Stimulated activated CD4-positive, alpha-beta T cell treated with anti-CD3 and anti-CD28 coated beads, Interleukin-1b, Interleukin-23, amount 100 ng/mL, for 4 hours (primary cell): ENCODE results near the gene FRY.
"Not testable (repeated sequence)": the region's sequence is repeated elsewhere in the genome, so short reads cannot be mapped to it uniquely, and the experiment has no call there.

Source experiments
- DNase-seq, 2 donors: peaks; one replicate each; pipeline ENCODE4 v3.0.0-alpha.2; 2020; ENCODE audit warnings: low read depth in 2 of 2

Gene FRY

GRCh38 chr13:32040689-32041088, 9.1 kb downstream of the FRY start:
- DNase-seq = no peak

GRCh38 chr13:32041429-32041828, 9.9 kb downstream of the FRY start:
- no peak for DNase-seq

- DNase-seq = no peak
Observed at GRCh38 chr13:32042551-32042950, 11.0 kb downstream of the FRY start.

- DNase-seq = no peak
Observed at GRCh38 chr13:32044446-32044845, 12.9 kb downstream of the FRY start.

- no peak for DNase-seq
Observed at GRCh38 chr13:32045537-32045936, 14.0 kb downstream of the FRY start.

GRCh38 chr13:32045982-32046785, 14.6 kb downstream of the FRY start:
- no peak for DNase-seq

- DNase-seq = no peak
Observed at GRCh38 chr13:32047088-32047487, 15.5 kb downstream of the FRY start.

GRCh38 chr13:32047793-32048192, 16.2 kb downstream of the FRY start:
- no peak for DNase-seq

- DNase-seq = no peak
Observed at GRCh38 chr13:32048816-32049215, 17.2 kb downstream of the FRY start.

GRCh38 chr13:32051156-32051555, 19.6 kb downstream of the FRY start:
- DNase-seq = no peak

- DNase-seq = no peak
Observed at GRCh38 chr13:32056316-32056715, 24.7 kb downstream of the FRY start.

GRCh38 chr13:32057325-32057724, 25.8 kb downstream of the FRY start:
- DNase-seq = not testable (repeated sequence)

- DNase-seq = no peak
Observed at GRCh38 chr13:32059511-32059984, 28.0 kb downstream of the FRY start.

GRCh38 chr13:32060401-32060878, 28.9 kb downstream of the FRY start:
- DNase-seq = no peak

GRCh38 chr13:32063619-32064233, 32.2 kb downstream of the FRY start:
- no peak for DNase-seq

GRCh38 chr13:32067149-32067961, 35.8 kb downstream of the FRY start:
- DNase-seq = no peak

- DNase-seq = no peak
Observed at GRCh38 chr13:32068255-32068654, 36.7 kb downstream of the FRY start.

GRCh38 chr13:32073180-32073864, 41.7 kb downstream of the FRY start:
- DNase-seq = no peak

GRCh38 chr13:32075170-32075851, 43.7 kb downstream of the FRY start:
- no peak for DNase-seq

GRCh38 chr13:32079587-32079986, 48.0 kb downstream of the FRY start:
- no peak for DNase-seq

GRCh38 chr13:32080328-32080744, 48.8 kb downstream of the FRY start:
- DNase-seq = no peak
